WTC11 (cell line): ENCODE data around the gene SLC11A2. TPM values are rescaled to one million over a fixed set of nuclear protein-coding genes. Genes with fewer than 3 reads are reported as not detected.

Experiments
- ATAC-seq: fragments of 200-7000 bp; cut with Tn5 transposase; 2 replicates; pipeline ENCODE4 v1.10.0; 2021; ENCODE audit warnings: mild to moderate bottlenecking, moderate library complexity
- CTCF ChIA-PET: fragments of 300-600 bp; sonication (Branson Sonifier 250); formaldehyde crosslinking; loops from one replicate; lab custom pipeline; 2021; ENCODE audit warnings: antibody characterized with exemption; lab: Charles Lee
- POLR2A ChIA-PET: fragments of 350-600 bp; sonication (Branson Sonifier 250); formaldehyde crosslinking; loops from one replicate; lab custom pipeline; 2021; ENCODE audit warnings: antibody characterized with exemption; lab: Charles Lee
- DNase-seq: peaks from one replicate; pipeline ENCODE4 v3.0.0; 2021; ENCODE audit warnings: low spot score
- H3K27ac Mint-ChIP-seq: 2 replicates; pipeline ENCODE4 v1.8.0; 2021; ENCODE audit warnings: mixed read lengths
- H3K27me3 Mint-ChIP-seq: 2 replicates; pipeline ENCODE4 v1.8.0; 2021; ENCODE audit warnings: low read depth, mild to moderate bottlenecking, moderate library complexity, mixed read lengths
- H3K36me3 Mint-ChIP-seq: 2 replicates; pipeline ENCODE4 v1.8.0; 2021; ENCODE audit warnings: mixed read lengths
- H3K4me1 Mint-ChIP-seq: 2 replicates; pipeline ENCODE4 v1.8.0; 2022; ENCODE audit warnings: mixed read lengths
- H3K4me3 Mint-ChIP-seq: 2 replicates; pipeline ENCODE4 v1.8.0; 2021; ENCODE audit warnings: mild to moderate bottlenecking, moderate library complexity, mixed read lengths
- H3K9me3 Mint-ChIP-seq: 2 replicates; pipeline ENCODE4 v1.8.0; 2021; ENCODE audit warnings: mixed read lengths
- ETV6 ChIP-seq: sonication (generic); formaldehyde crosslinking; IDR thresholded peaks from 2 replicates; pipeline ENCODE4 v1.8.1; 2022; ENCODE audit warnings: mild to moderate bottlenecking, missing genetic modification reagents
- FOXJ3 ChIP-seq: sonication (generic); formaldehyde crosslinking; IDR thresholded peaks from 2 replicates; pipeline ENCODE4 v1.9.0; 2021; ENCODE audit warnings: missing genetic modification reagents, mild to moderate bottlenecking, borderline replicate concordance
- FOXP1 ChIP-seq: sonication (generic); formaldehyde crosslinking; IDR thresholded peaks from 2 replicates; pipeline ENCODE4 v1.8.0; 2022; ENCODE audit warnings: missing genetic modification reagents, mild to moderate bottlenecking, moderate library complexity, borderline replicate concordance
- GTF2I ChIP-seq: fragments of 250-450 bp; sonication (Bioruptor Pico); conservative IDR thresholded peaks from 2 replicates; pipeline ENCODE4 v1.4.0; 2021; ENCODE audit warnings: mild to moderate bottlenecking
- HMGA2 ChIP-seq: fragments of 250-450 bp; sonication (Bioruptor Pico); IDR thresholded peaks from 2 replicates; pipeline ENCODE4 v1.4.0; 2021; ENCODE audit warnings: mild to moderate bottlenecking, moderate library complexity
- IRF2 ChIP-seq: sonication (generic); formaldehyde crosslinking; IDR thresholded peaks from 2 replicates; pipeline ENCODE4 v1.8.0; 2022; ENCODE audit warnings: low read depth, missing genetic modification reagents, borderline replicate concordance
- JAZF1 ChIP-seq: fragments of 250-450 bp; sonication (Bioruptor Pico); IDR thresholded peaks from 2 replicates; pipeline ENCODE4 v1.9.0; 2021; ENCODE audit warnings: moderate library complexity, mild to moderate bottlenecking, inconsistent platforms
- NFYB ChIP-seq: sonication (generic); formaldehyde crosslinking; conservative IDR thresholded peaks from 2 replicates; pipeline ENCODE4 v1.8.0; 2022; ENCODE audit warnings: low read depth, missing genetic modification reagents
- NR1H2 ChIP-seq: sonication (generic); formaldehyde crosslinking; IDR thresholded peaks from 2 replicates; pipeline ENCODE4 v1.9.0; 2021; ENCODE audit warnings: mild to moderate bottlenecking, moderate library complexity, missing genetic modification reagents
- ZNF219 ChIP-seq: sonication (generic); formaldehyde crosslinking; IDR thresholded peaks from 2 replicates; pipeline ENCODE4 v1.8.0; 2023; ENCODE audit warnings: missing genetic modification reagents, mild to moderate bottlenecking, borderline replicate concordance
- ZNF317 ChIP-seq: sonication (generic); formaldehyde crosslinking; IDR thresholded peaks from 2 replicates; pipeline ENCODE4 v1.8.1; 2023; ENCODE audit warnings: low read depth, mild to moderate bottlenecking, moderate library complexity, missing genetic modification reagents, borderline replicate concordance
- total RNA-seq: library from RNA; stranded (reverse); gene quantifications from 3 replicates; pipeline ENCODE4 v1.2.3, GENCODE V29; 2021
- TF ChIP-seq, protein P1 (sequence below): sonication (generic); formaldehyde crosslinking; IDR thresholded peaks from 2 replicates; pipeline ENCODE4 v1.8.1; 2023; ENCODE audit warnings: mild to moderate bottlenecking, missing genetic modification reagents
- TF ChIP-seq, protein P2 (sequence below): fragments of 250-450 bp; sonication (Bioruptor Pico); IDR thresholded peaks from 2 replicates; pipeline ENCODE4 v1.9.0; 2021; ENCODE audit warnings: moderate library complexity, mild to moderate bottlenecking, inconsistent platforms, borderline replicate concordance
- TF ChIP-seq, protein P3 (sequence below): sonication (generic); formaldehyde crosslinking; IDR thresholded peaks from 2 replicates; pipeline ENCODE4 v1.8.1; 2022; ENCODE audit warnings: mild to moderate bottlenecking, missing genetic modification reagents, moderate library complexity, borderline replicate concordance
- TF ChIP-seq, protein P4 (sequence below): sonication (generic); formaldehyde crosslinking; IDR thresholded peaks from 2 replicates; pipeline ENCODE4 v1.8.1; 2023; ENCODE audit warnings: mild to moderate bottlenecking, missing genetic modification reagents
- TF ChIP-seq, protein P5 (sequence below): sonication (generic); formaldehyde crosslinking; conservative IDR thresholded peaks from 2 replicates; pipeline ENCODE4 v1.8.1; 2023; ENCODE audit warnings: mild to moderate bottlenecking, low read depth, missing genetic modification reagents, moderate library complexity
- TF ChIP-seq, protein P6 (sequence below): sonication (generic); formaldehyde crosslinking; IDR thresholded peaks from 2 replicates; pipeline ENCODE4 v1.8.0; 2022; ENCODE audit warnings: missing genetic modification reagents
- TF ChIP-seq, protein P7 (sequence below): sonication (generic); formaldehyde crosslinking; IDR thresholded peaks from 2 replicates; pipeline ENCODE4 v1.8.0; 2023; ENCODE audit warnings: missing genetic modification reagents, mild to moderate bottlenecking, borderline replicate concordance
- TF ChIP-seq, protein P8 (sequence below): sonication (generic); formaldehyde crosslinking; conservative IDR thresholded peaks from 2 replicates; pipeline ENCODE4 v1.8.1; 2022; ENCODE audit warnings: mild to moderate bottlenecking, missing genetic modification reagents

The SLC11A2 gene
- total RNA-seq, 1 experiment from 2014 or later, result 58.0 TPM

DNA sequence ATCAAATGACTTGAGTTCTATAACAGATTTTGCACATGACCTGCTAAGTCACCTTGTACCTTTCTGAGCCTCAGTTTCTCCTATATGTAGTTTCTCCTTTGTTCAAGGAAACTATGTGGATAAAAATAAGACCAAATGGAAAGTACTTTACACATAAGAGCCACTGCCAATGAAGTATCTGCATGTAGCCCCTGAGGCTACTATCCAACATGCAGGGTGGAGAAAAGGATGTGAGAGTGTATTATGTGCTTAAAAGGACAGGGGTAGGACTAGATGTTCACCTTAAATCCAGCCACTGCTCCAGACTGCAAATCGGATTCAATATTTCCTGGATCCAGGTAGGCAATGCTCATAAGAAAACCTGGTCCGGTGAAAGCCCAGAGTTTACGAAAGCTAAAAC lies 21.2 kb downstream of the SLC11A2 start (continued):
- TF ChIP-seq FOXJ3 (CRISPR knock-in tag), result no peak

DNA sequence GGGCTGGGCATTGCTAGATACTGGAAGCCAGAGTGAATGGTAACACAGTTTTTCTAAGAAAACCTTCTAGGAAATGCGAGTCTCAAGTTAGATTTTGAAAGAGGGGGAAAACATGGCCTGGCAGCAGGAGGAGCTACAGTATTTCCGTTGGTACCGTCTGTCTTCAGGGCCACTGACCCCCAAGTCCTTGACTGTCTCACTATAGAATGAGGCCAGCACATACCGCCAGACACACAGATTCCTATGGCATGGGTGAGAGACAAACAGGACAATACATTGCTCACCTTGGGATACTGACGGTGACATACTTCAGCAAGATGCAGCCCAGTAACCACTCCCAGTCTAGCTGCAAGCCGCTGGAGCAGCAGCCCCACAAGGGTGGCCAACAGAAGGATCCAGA lies 21.7 kb downstream of the SLC11A2 start:
- no peaks in the 10 kb centered on the region for H3K27me3 Mint-ChIP-seq
- no peaks in the 10 kb centered on the region for H3K9me3 Mint-ChIP-seq
- DNase-seq, result no peak
- peak; percentile 41 for ATAC-seq
- H3K27ac Mint-ChIP-seq, result peak overlapping the region; percentile 95
- H3K4me1 Mint-ChIP-seq, result peaks cover 32% of the 10 kb centered on the region
- no peak overlapping the region for H3K4me3 Mint-ChIP-seq
- H3K36me3 Mint-ChIP-seq, result peaks cover 58% of the 10 kb centered on the region
- ChIA-PET CTCF (interaction anchor here (0.7 to 3.5 kb wide), 2 partner anchors 23 to 337 kb away, joined by 4 to 30 read pairs; partner anchors contain the start of gene SLC11A2), POLR2A (interaction anchor here (1.2 to 1.3 kb wide), 2 partner anchors 17 to 23 kb away, joined by 4 to 6 read pairs; no protein-coding TSS in a partner anchor)
- TF ChIP-seq IRF2 (no peak), GTF2I (no peak), JAZF1 (CRISPR knock-in tag) (no peak), NR1H2 (no peak), ETV6 (CRISPR knock-in tag) (no peak), FOXP1 (CRISPR knock-in tag) (no peak), HMGA2 (CRISPR knock-in tag) (no peak), ZNF219 (CRISPR knock-in tag) (no peak), NFYB (no peak), ZNF317 (CRISPR knock-in tag) (no peak)
- TF ChIP-seq, protein P1, sequence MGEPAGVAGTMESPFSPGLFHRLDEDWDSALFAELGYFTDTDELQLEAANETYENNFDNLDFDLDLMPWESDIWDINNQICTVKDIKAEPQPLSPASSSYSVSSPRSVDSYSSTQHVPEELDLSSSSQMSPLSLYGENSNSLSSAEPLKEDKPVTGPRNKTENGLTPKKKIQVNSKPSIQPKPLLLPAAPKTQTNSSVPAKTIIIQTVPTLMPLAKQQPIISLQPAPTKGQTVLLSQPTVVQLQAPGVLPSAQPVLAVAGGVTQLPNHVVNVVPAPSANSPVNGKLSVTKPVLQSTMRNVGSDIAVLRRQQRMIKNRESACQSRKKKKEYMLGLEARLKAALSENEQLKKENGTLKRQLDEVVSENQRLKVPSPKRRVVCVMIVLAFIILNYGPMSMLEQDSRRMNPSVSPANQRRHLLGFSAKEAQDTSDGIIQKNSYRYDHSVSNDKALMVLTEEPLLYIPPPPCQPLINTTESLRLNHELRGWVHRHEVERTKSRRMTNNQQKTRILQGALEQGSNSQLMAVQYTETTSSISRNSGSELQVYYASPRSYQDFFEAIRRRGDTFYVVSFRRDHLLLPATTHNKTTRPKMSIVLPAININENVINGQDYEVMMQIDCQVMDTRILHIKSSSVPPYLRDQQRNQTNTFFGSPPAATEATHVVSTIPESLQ (CRISPR knock-in tag), result no peak
- TF ChIP-seq, protein P2, sequence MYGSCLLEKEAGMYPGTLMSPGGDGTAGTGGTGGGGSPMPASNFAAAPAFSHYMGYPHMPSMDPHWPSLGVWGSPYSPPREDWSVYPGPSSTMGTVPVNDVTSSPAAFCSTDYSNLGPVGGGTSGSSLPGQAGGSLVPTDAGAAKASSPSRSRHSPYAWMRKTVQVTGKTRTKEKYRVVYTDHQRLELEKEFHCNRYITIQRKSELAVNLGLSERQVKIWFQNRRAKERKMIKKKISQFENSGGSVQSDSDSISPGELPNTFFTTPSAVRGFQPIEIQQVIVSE (CRISPR knock-in tag), result no peak
- TF ChIP-seq, protein P3, sequence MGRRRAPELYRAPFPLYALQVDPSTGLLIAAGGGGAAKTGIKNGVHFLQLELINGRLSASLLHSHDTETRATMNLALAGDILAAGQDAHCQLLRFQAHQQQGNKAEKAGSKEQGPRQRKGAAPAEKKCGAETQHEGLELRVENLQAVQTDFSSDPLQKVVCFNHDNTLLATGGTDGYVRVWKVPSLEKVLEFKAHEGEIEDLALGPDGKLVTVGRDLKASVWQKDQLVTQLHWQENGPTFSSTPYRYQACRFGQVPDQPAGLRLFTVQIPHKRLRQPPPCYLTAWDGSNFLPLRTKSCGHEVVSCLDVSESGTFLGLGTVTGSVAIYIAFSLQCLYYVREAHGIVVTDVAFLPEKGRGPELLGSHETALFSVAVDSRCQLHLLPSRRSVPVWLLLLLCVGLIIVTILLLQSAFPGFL (CRISPR knock-in tag), result no peak
- TF ChIP-seq, protein P4, sequence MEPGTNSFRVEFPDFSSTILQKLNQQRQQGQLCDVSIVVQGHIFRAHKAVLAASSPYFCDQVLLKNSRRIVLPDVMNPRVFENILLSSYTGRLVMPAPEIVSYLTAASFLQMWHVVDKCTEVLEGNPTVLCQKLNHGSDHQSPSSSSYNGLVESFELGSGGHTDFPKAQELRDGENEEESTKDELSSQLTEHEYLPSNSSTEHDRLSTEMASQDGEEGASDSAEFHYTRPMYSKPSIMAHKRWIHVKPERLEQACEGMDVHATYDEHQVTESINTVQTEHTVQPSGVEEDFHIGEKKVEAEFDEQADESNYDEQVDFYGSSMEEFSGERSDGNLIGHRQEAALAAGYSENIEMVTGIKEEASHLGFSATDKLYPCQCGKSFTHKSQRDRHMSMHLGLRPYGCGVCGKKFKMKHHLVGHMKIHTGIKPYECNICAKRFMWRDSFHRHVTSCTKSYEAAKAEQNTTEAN (CRISPR knock-in tag), result no peak
- TF ChIP-seq, protein P5, sequence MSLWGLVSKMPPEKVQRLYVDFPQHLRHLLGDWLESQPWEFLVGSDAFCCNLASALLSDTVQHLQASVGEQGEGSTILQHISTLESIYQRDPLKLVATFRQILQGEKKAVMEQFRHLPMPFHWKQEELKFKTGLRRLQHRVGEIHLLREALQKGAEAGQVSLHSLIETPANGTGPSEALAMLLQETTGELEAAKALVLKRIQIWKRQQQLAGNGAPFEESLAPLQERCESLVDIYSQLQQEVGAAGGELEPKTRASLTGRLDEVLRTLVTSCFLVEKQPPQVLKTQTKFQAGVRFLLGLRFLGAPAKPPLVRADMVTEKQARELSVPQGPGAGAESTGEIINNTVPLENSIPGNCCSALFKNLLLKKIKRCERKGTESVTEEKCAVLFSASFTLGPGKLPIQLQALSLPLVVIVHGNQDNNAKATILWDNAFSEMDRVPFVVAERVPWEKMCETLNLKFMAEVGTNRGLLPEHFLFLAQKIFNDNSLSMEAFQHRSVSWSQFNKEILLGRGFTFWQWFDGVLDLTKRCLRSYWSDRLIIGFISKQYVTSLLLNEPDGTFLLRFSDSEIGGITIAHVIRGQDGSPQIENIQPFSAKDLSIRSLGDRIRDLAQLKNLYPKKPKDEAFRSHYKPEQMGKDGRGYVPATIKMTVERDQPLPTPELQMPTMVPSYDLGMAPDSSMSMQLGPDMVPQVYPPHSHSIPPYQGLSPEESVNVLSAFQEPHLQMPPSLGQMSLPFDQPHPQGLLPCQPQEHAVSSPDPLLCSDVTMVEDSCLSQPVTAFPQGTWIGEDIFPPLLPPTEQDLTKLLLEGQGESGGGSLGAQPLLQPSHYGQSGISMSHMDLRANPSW, result no peak
- TF ChIP-seq, protein P6, sequence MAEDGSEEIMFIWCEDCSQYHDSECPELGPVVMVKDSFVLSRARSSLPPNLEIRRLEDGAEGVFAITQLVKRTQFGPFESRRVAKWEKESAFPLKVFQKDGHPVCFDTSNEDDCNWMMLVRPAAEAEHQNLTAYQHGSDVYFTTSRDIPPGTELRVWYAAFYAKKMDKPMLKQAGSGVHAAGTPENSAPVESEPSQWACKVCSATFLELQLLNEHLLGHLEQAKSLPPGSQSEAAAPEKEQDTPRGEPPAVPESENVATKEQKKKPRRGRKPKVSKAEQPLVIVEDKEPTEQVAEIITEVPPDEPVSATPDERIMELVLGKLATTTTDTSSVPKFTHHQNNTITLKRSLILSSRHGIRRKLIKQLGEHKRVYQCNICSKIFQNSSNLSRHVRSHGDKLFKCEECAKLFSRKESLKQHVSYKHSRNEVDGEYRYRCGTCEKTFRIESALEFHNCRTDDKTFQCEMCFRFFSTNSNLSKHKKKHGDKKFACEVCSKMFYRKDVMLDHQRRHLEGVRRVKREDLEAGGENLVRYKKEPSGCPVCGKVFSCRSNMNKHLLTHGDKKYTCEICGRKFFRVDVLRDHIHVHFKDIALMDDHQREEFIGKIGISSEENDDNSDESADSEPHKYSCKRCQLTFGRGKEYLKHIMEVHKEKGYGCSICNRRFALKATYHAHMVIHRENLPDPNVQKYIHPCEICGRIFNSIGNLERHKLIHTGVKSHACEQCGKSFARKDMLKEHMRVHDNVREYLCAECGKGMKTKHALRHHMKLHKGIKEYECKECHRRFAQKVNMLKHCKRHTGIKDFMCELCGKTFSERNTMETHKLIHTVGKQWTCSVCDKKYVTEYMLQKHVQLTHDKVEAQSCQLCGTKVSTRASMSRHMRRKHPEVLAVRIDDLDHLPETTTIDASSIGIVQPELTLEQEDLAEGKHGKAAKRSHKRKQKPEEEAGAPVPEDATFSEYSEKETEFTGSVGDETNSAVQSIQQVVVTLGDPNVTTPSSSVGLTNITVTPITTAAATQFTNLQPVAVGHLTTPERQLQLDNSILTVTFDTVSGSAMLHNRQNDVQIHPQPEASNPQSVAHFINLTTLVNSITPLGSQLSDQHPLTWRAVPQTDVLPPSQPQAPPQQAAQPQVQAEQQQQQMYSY, result no peak
- TF ChIP-seq, protein P7, sequence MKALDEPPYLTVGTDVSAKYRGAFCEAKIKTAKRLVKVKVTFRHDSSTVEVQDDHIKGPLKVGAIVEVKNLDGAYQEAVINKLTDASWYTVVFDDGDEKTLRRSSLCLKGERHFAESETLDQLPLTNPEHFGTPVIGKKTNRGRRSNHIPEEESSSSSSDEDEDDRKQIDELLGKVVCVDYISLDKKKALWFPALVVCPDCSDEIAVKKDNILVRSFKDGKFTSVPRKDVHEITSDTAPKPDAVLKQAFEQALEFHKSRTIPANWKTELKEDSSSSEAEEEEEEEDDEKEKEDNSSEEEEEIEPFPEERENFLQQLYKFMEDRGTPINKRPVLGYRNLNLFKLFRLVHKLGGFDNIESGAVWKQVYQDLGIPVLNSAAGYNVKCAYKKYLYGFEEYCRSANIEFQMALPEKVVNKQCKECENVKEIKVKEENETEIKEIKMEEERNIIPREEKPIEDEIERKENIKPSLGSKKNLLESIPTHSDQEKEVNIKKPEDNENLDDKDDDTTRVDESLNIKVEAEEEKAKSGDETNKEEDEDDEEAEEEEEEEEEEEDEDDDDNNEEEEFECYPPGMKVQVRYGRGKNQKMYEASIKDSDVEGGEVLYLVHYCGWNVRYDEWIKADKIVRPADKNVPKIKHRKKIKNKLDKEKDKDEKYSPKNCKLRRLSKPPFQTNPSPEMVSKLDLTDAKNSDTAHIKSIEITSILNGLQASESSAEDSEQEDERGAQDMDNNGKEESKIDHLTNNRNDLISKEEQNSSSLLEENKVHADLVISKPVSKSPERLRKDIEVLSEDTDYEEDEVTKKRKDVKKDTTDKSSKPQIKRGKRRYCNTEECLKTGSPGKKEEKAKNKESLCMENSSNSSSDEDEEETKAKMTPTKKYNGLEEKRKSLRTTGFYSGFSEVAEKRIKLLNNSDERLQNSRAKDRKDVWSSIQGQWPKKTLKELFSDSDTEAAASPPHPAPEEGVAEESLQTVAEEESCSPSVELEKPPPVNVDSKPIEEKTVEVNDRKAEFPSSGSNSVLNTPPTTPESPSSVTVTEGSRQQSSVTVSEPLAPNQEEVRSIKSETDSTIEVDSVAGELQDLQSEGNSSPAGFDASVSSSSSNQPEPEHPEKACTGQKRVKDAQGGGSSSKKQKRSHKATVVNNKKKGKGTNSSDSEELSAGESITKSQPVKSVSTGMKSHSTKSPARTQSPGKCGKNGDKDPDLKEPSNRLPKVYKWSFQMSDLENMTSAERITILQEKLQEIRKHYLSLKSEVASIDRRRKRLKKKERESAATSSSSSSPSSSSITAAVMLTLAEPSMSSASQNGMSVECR, result no peak
- TF ChIP-seq, protein P8, sequence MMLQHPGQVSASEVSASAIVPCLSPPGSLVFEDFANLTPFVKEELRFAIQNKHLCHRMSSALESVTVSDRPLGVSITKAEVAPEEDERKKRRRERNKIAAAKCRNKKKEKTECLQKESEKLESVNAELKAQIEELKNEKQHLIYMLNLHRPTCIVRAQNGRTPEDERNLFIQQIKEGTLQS (CRISPR knock-in tag), result no peak
